Large intestine (tissue), 12 donors: ENCODE results near the gene WDR18. TPM values are rescaled to one million over a fixed set of nuclear protein-coding genes. Genes with fewer than 3 reads are reported as not detected.
A peak's percentile ranks its signal among the peaks of the same experiment; 100 is the strongest.

Experiments used
- DNase-seq, 2 donors: peaks; one replicate each; pipeline versions ENCODE4 v3.0.0 to v3.0.0-alpha.2; 2013
- H3K27ac ChIP-seq: one replicate; pipeline ENCODE4 v1.5.1; 2013; ENCODE audit warnings: low read length
- H3K27me3 ChIP-seq: 2 replicates; pipeline ENCODE4 v1.6.1; 2013; ENCODE audit warnings: low read length; ENCODE audit not compliant: control insufficient read depth, insufficient read depth
- H3K36me3 ChIP-seq: 2 replicates; pipeline ENCODE4 v1.6.1; 2013; ENCODE audit warnings: low read length; ENCODE audit not compliant: control insufficient read depth, insufficient read depth
- H3K4me1 ChIP-seq: one replicate; pipeline ENCODE4 v1.6.1; 2013; ENCODE audit warnings: low read length; ENCODE audit not compliant: control insufficient read depth, insufficient read depth
- H3K4me3 ChIP-seq: one replicate; pipeline ENCODE4 v1.5.1; 2013; ENCODE audit warnings: low read length
- H3K9me3 ChIP-seq: one replicate; pipeline ENCODE4 v1.6.1; 2013; ENCODE audit warnings: mild to moderate bottlenecking, low read depth, low read length, moderate library complexity; ENCODE audit not compliant: control insufficient read depth
- WGBS: methylation state at CpG from one replicate; pipeline ENCODE4 v1.1.5; 2013; ENCODE audit warnings: low lambda C conversion rate; ENCODE audit not compliant: insufficient coverage; 5-methylcytosine and 5-hydroxymethylcytosine counted together
- long read RNA-seq, 11 donors: transcript quantifications; one replicate each; lab custom pipeline, GENCODE V29; 2026
- polyA plus RNA-seq: library from polyadenylated mRNA; unstranded; fragments of 120-200 nt; gene quantifications from one replicate; pipeline ENCODE4 v1.2.1, GENCODE V29; 2013

The WDR18 gene
- polyA plus RNA-seq: 33.7 TPM
- long read RNA-seq, donor 1, transcript WDR18-202 (10 exons, 1,608 nt): major isoform, 8 of 9 reads
- long read RNA-seq, donor 1, partial matches to known transcripts: 0 of 9 reads
- long read RNA-seq, donor 1, other reads (novel, unspliced or antisense): 0 of 9 reads
- long read RNA-seq, donor 2, transcript WDR18-202 (10 exons, 1,608 nt): major isoform, 19 of 31 reads
- long read RNA-seq, donor 2, partial matches to known transcripts: 8 of 31 reads
- long read RNA-seq, donor 2, other reads (novel, unspliced or antisense): 0 of 31 reads
- long read RNA-seq, donor 3: 0 reads
- long read RNA-seq, donor 4, partial matches to known transcripts: 0 of 1 reads
- long read RNA-seq, donor 4, other reads (novel, unspliced or antisense): 0 of 1 reads
- long read RNA-seq, donor 5, transcript WDR18-202 (10 exons, 1,608 nt): major isoform, 13 of 15 reads
- long read RNA-seq, donor 5, partial matches to known transcripts: 0 of 15 reads
- long read RNA-seq, donor 5, other reads (novel, unspliced or antisense): 0 of 15 reads
- long read RNA-seq, donor 6, transcript WDR18-202 (10 exons, 1,608 nt): major isoform, 12 of 14 reads
- long read RNA-seq, donor 6, partial matches to known transcripts: 0 of 14 reads
- long read RNA-seq, donor 6, other reads (novel, unspliced or antisense): 0 of 14 reads
- long read RNA-seq, donor 7, transcript WDR18-202 (10 exons, 1,608 nt): major isoform, 9 of 10 reads
- long read RNA-seq, donor 7, partial matches to known transcripts: 0 of 10 reads
- long read RNA-seq, donor 7, other reads (novel, unspliced or antisense): 0 of 10 reads
- long read RNA-seq, donor 8, transcript WDR18-202 (10 exons, 1,608 nt): major isoform, 22 of 28 reads
- long read RNA-seq, donor 8, partial matches to known transcripts: 5 of 28 reads
- long read RNA-seq, donor 8, other reads (novel, unspliced or antisense): 0 of 28 reads
- long read RNA-seq, donor 9, transcript WDR18-202 (10 exons, 1,608 nt): major isoform, 10 of 12 reads
- long read RNA-seq, donor 9, partial matches to known transcripts: 0 of 12 reads
- long read RNA-seq, donor 9, other reads (novel, unspliced or antisense): 0 of 12 reads
- long read RNA-seq, donor 10, transcript WDR18-202 (10 exons, 1,608 nt): major isoform, 15 of 17 reads
- long read RNA-seq, donor 10, partial matches to known transcripts: 0 of 17 reads
- long read RNA-seq, donor 10, other reads (novel, unspliced or antisense): 0 of 17 reads
- long read RNA-seq, donor 11, transcript WDR18-202 (10 exons, 1,608 nt): major isoform, 11 of 11 reads
- long read RNA-seq, donor 11, partial matches to known transcripts: 0 of 11 reads
- long read RNA-seq, donor 11, other reads (novel, unspliced or antisense): 0 of 11 reads

GRCh38 chr19:984165-984967 is at the start of gene WDR18:
Gene WDR18, plus strand, starts transcription at chr19:984345. Its CDS starts 9 bp downstream, at chr19:984354.
- Histone ChIP-seq H3K4me3 (peak within 1 kb of the TSS; percentile 97), H3K27ac (peak within 1 kb of the TSS; percentile 46), H3K9me3 (peaks cover 5% of the 10 kb centered on the region), H3K36me3 (peaks cover 26% of the 10 kb centered on the region), H3K27me3 (no peaks in the 10 kb centered on the region), H3K4me1 (peaks cover 23% of the 10 kb centered on the region)
- DNase-seq: peak; percentile 88 to 90
- no CpG with 5 or more reads among the region's 78 CpGs for whole genome bisulfite sequencing

- Histone ChIP-seq H3K4me3 (peak overlapping the region; percentile 4), H3K4me1 (peaks cover 54% of the 10 kb centered on the region), H3K9me3 (peaks cover 10% of the 10 kb centered on the region), H3K36me3 (peaks cover 83% of the 10 kb centered on the region), H3K27me3 (no peaks in the 10 kb centered on the region), H3K27ac (peak overlapping the region; percentile 72)
- no CpG with 5 or more reads among the region's 31 CpGs for WGBS
- DNase-seq: peak; percentile 76 to 85
These were observed 49.2 kb upstream of the WDR18 start for GRCh38 chr19:934865-935479.

- Histone ChIP-seq H3K4me1 (peaks cover 60% of the 10 kb centered on the region), H3K36me3 (peaks cover 80% of the 10 kb centered on the region), H3K27ac (no peak overlapping the region), H3K4me3 (no peak overlapping the region), H3K9me3 (peaks cover 13% of the 10 kb centered on the region), H3K27me3 (no peaks in the 10 kb centered on the region)
- DNase-seq: no peak
- WGBS: no CpG with 5 or more reads among the region's 10 CpGs
These were observed 48.0 kb upstream of the WDR18 start for GRCh38 chr19:936175-936546.

- WGBS: no CpG with 5 or more reads among the region's 16 CpGs
- peaks cover 20% of the 10 kb centered on the region for H3K9me3 ChIP-seq
- H3K36me3 ChIP-seq: peaks cover 82% of the 10 kb centered on the region
- no peak overlapping the region for H3K27ac ChIP-seq
- no peak overlapping the region for H3K4me3 ChIP-seq
- DNase-seq: peak in 1 of 2 donors; percentile 46
- H3K27me3 ChIP-seq: no peaks in the 10 kb centered on the region
- peaks cover 53% of the 10 kb centered on the region for H3K4me1 ChIP-seq
These were observed 46.9 kb upstream of the WDR18 start for GRCh38 chr19:937259-937694.

- Histone ChIP-seq H3K27ac (peak overlapping the region; percentile 11), H3K36me3 (peaks cover 80% of the 10 kb centered on the region), H3K4me3 (no peak overlapping the region), H3K4me1 (peaks cover 47% of the 10 kb centered on the region), H3K9me3 (peaks cover 23% of the 10 kb centered on the region), H3K27me3 (no peaks in the 10 kb centered on the region)
- 60% methylated on average over 2 of the region's 23 CpGs for WGBS
- peak in 1 of 2 donors; percentile 45 for DNase-seq
These were observed 45.8 kb upstream of the WDR18 start for GRCh38 chr19:938233-938923.

GRCh38 chr19:939439-939838 is 44.7 kb upstream of the WDR18 start:
- no CpG with 5 or more reads among the region's 22 CpGs for WGBS
- Histone ChIP-seq H3K27me3 (no peaks in the 10 kb centered on the region), H3K27ac (peak overlapping the region; percentile 62), H3K36me3 (peaks cover 76% of the 10 kb centered on the region), H3K9me3 (peaks cover 23% of the 10 kb centered on the region), H3K4me3 (no peak overlapping the region), H3K4me1 (peaks cover 45% of the 10 kb centered on the region)
- DNase-seq: no peak

GRCh38 chr19:939922-940321 is 44.2 kb upstream of the WDR18 start:
- Histone ChIP-seq H3K36me3 (peaks cover 72% of the 10 kb centered on the region), H3K4me3 (no peak overlapping the region), H3K27ac (peak overlapping the region; percentile 62), H3K9me3 (peaks cover 20% of the 10 kb centered on the region), H3K27me3 (no peaks in the 10 kb centered on the region), H3K4me1 (peaks cover 45% of the 10 kb centered on the region)
- no peak for DNase-seq
- WGBS: no CpG with 5 or more reads among the region's 7 CpGs

GRCh38 chr19:940591-941291 is 43.4 kb upstream of the WDR18 start:
- Histone ChIP-seq H3K27me3 (no peaks in the 10 kb centered on the region), H3K4me1 (peaks cover 49% of the 10 kb centered on the region), H3K4me3 (no peak overlapping the region)

More at GRCh38 chr19:940591-941291, 43.4 kb upstream of the WDR18 start:
- peaks cover 20% of the 10 kb centered on the region for H3K9me3 ChIP-seq
- peaks cover 72% of the 10 kb centered on the region for H3K36me3 ChIP-seq
- WGBS: no CpG with 5 or more reads among the region's 64 CpGs
- DNase-seq: no peak
- H3K27ac ChIP-seq: peak overlapping the region; percentile 62
